SH-SY5Y (cell line): ENCODE data around the gene ADAMTS13.

Experiments
- GATA2 ChIP-seq: IDR thresholded peaks from 2 replicates; pipeline ENCODE4 v1.6.1; 2011; ENCODE audit warnings: mild to moderate bottlenecking, low read depth, low read length
- GATA3 ChIP-seq: IDR thresholded peaks from 2 replicates; pipeline ENCODE4 v1.6.1; 2011; ENCODE audit warnings: low read depth, mild to moderate bottlenecking, low read length, moderate library complexity

ADAMTS13 gene

GRCh38 chr9:133496861-133497842 lies 75.0 kb downstream of the ADAMTS13 start:
- TF ChIP-seq GATA3 = no peak
- no peak for TF ChIP-seq GATA2

- no peak for TF ChIP-seq GATA3
- TF ChIP-seq GATA2 = no peak
These were observed 77.1 kb downstream of the ADAMTS13 start for GRCh38 chr9:133499132-133499891.

DNA sequence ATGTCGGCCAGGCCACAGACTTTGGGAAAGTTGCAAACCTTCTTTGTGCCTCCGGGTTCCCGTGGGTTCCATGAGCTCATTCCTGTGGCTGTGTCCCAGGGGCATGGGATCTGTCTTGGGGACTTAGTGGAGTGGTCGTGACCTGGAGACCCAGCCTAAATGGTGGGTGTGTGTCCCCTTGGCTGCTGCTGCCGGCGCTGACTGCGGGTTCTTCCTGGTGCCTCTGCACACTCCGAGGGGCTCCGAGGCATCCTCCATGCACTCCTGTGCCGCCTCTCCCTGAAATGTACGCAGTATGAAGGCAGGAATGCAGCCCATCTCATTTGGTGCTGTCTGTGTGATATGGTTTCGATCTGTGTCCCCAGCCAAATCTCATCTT lies 77.7 kb downstream of the ADAMTS13 start:
- TF ChIP-seq GATA3 (no peak), GATA2 (no peak)

DNA sequence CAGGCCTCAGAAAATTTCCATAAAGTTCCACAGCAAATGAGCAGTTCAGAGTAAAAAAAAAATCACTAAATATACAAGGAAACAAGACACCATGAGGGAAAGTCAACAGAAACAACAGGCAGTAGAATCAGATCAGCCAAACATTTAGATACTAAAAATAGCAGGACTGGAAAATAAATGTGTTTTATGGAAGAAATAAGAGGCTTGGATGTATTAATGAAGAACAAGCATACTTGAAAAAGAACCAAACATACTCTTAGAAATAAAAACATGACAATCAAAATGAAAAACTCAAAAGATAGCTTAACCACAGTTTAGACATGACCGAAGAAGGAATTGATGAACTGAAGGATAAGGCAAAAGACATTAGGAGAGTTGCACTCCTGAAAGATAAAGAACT lies 79.9 kb downstream of the ADAMTS13 start:
- TF ChIP-seq GATA3 (no peak), GATA2 (no peak)

DNA sequence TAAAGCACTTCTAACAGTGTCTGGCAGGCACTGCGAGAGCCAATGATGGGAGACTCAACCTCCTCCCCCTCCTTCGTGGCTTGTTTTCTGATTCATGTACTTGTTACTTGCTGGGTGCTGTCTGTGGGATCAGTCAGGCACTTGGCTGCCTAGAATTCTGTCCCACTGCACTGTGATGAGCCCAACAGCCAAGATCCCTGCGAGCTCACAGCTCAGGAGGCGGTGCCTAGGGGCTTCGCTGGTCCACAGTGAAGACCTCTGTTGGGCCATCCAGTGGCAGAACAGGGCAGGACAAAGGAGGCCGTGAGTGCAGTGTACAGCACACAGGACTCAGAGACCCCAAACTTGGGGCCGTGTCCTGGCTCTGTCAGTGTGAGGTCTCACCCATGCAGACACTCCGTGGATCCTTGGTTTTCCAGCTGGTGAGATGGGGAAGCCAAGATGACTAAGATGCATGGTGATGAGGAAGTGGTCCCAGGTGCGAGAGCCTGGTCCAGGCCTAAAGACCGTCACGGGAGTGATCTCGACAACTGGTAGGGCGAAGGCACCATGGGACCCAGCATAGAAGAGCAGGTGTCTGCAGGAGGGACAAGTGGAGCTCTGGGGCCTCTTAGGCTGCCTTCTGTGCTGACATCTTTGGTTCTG lies 83.1 kb downstream of the ADAMTS13 start:
- no peak for TF ChIP-seq GATA2
- no peak for TF ChIP-seq GATA3

DNA sequence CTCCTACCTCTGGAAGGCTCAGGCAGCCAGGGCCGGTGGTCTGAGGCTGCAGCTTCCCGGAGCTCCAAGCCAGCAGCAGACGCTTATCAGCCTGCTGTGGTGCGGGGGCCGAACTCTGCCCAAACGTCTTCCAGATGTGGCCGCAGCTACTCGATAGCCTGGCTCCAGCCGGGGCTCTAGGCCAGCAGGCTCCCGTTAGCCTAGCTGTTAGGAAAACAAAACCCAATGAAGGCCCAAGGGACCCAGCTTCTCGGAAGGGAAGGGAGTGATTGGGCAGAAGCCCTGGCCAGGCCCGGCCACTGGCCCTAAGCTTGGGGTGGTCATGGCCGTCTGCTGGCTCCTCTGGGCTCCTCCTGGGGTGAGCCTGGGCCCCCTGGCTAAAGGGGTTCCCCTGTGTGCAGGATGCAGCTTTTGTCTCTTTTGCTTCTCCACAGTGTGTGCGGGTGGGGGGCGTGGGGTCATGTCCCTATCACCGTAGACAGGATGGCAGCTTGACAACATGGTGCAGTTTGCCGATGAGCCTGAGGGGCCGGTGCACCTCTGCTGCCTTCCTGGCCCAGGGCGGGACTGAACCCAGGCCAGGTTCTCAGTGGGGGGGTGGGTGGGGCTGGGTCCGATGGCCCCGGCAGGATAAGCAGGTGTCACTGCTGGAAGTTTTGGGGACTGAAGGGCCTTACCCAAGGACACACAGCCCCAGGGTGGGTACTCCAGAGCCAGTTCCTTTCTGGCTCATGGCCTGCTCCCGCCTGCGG lies 83.9 kb downstream of the ADAMTS13 start:
- peak; percentile 52 for TF ChIP-seq GATA2
- no peak for TF ChIP-seq GATA3

DNA sequence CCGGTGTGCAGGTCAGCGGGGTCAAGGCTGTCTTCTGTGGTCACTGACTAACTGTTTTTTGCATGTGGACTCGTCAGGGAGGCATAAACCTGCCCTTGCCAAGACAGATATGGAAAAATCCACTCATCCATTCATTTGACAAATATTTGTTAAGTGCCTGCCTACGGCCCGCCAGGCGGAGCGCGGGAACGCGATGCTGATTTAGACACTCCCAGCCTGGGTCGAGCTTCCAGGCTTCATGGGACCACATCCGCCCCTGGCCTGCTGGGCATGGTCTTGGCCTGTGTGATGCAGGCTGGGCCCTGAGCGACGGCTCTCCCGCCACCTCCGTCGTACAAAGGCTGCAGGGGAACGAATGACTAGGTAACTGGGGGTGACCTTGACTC lies 84.5 kb downstream of the ADAMTS13 start:
- TF ChIP-seq GATA2 (no peak), GATA3 (no peak)

DNA sequence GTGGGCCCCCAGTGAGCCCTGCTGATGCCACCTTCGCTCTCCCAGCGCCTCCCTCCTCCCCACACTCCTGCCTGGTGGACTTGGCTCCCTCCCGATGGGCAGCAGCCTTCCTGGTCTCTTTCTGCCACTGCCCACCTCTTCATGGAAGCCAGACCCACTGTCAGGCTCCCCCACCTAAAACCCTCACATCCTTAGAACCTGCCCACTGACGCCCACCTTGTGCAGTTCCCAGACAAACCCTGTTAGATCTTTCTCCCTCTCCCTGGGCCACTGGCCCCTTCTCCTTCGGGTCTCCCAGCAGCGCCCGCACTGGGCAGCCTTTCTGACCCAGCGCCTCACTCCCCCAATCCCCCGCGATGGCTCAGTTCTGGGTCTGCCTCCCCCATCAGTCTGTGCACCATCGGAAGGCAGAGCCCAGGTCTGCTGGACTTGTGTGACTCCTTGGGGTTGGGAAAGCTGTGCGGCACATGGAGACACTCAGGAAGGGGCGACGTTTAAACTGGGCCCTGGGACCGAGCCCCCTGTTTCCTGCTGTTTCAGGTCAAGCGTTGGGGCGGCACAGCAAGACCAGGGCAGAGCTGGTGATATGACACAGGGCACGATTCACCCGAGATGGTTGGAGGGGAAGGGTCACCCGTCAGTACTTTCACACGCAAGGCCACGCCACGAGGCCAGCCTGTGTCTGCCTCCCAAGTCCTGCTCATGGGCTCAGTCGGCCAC lies 85.2 kb downstream of the ADAMTS13 start:
- TF ChIP-seq GATA2 (no peak), GATA3 (no peak)

- TF ChIP-seq GATA3 (no peak), GATA2 (no peak)
These were observed 85.9 kb downstream of the ADAMTS13 start for GRCh38 chr9:133508046-133508445.
